Stomach (tissue), 4 donors: ENCODE data around the gene MYBBP1A.

Experiments
- EP300 ChIP-seq: sonication (generic); formaldehyde crosslinking; IDR thresholded peaks from one replicate; pipeline ENCODE4 v1.6.1; 2017; ENCODE audit warnings: antibody characterized with exemption
- POLR2A ChIP-seq, 4 donors: fragments of 450-650 bp; IDR thresholded peaks; one replicate each; pipeline ENCODE4 v1.6.1; 2016; ENCODE audit warnings: antibody characterized with exemption in 4 of 4, control low read depth in 2 of 4, mild to moderate bottlenecking in 1 of 4, moderate library complexity in 1 of 4
- TF ChIP-seq, protein P1 (sequence below), 7 experiments: fragments of 450-650 bp in 4 of 7; fragments of 200-600 bp in 3 of 7; sonication (generic) in 3 of 7; IDR thresholded peaks; one replicate each; pipeline ENCODE4 v1.5.1; 2016 to 2019; ENCODE audit warnings: antibody characterized with exemption in 7 of 7, control low read depth in 2 of 7, mild to moderate bottlenecking in 1 of 7

DNA sequence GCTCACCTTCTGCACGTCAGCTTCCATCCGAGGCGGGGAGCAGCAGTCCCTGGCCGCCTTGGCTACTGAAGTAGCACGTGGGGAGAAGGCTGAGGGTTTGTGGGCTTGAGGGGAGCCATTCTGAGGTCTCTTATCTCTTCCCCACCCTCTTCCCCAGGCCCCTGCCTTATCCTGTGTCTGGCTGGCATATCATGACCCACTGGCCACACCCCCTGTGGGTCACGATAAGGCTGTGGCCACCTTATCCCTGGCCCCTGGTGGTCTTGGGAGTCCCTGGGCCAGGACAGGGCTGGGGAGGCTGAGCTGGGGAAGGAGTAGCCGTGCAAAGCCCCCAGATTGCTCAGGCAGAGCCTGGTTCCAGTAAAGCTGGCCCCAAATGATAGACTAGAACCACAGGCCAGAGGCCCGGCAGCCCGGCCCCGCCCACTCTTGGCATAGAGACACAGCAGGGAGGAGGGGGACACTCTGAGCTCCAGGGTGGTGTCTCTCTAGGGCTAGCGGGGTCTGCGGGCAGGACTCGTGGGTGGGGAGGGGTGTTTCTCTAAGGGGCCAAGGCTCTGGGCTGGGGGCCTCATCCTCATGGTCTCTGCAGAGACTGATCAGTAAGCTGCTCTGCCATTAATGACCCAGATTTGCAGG, 48.9 kb downstream of the MYBBP1A start:
- TF ChIP-seq, protein P1, sequence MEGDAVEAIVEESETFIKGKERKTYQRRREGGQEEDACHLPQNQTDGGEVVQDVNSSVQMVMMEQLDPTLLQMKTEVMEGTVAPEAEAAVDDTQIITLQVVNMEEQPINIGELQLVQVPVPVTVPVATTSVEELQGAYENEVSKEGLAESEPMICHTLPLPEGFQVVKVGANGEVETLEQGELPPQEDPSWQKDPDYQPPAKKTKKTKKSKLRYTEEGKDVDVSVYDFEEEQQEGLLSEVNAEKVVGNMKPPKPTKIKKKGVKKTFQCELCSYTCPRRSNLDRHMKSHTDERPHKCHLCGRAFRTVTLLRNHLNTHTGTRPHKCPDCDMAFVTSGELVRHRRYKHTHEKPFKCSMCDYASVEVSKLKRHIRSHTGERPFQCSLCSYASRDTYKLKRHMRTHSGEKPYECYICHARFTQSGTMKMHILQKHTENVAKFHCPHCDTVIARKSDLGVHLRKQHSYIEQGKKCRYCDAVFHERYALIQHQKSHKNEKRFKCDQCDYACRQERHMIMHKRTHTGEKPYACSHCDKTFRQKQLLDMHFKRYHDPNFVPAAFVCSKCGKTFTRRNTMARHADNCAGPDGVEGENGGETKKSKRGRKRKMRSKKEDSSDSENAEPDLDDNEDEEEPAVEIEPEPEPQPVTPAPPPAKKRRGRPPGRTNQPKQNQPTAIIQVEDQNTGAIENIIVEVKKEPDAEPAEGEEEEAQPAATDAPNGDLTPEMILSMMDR (IDR thresholded peaks at IDR 0.05): no peak
- TF ChIP-seq EP300 (no peak), POLR2A (IDR thresholded peaks at IDR 0.05) (no peak)
